GM19328 (cell line): ENCODE results near the gene TMEM196.
"Not testable (repeated sequence)": the region's sequence is repeated elsewhere in the genome, so short reads cannot be mapped to it uniquely, and the experiment has no call there.

ENCODE experiments used
- ATAC-seq: cut with Tn5 transposase; IDR thresholded peaks from one replicate; pipeline ENCODE4 v1.9.1; 2021; ENCODE audit warnings: mild to moderate bottlenecking, moderate library complexity; ENCODE audit not compliant: unreplicated experiment

TMEM196 gene

DNA sequence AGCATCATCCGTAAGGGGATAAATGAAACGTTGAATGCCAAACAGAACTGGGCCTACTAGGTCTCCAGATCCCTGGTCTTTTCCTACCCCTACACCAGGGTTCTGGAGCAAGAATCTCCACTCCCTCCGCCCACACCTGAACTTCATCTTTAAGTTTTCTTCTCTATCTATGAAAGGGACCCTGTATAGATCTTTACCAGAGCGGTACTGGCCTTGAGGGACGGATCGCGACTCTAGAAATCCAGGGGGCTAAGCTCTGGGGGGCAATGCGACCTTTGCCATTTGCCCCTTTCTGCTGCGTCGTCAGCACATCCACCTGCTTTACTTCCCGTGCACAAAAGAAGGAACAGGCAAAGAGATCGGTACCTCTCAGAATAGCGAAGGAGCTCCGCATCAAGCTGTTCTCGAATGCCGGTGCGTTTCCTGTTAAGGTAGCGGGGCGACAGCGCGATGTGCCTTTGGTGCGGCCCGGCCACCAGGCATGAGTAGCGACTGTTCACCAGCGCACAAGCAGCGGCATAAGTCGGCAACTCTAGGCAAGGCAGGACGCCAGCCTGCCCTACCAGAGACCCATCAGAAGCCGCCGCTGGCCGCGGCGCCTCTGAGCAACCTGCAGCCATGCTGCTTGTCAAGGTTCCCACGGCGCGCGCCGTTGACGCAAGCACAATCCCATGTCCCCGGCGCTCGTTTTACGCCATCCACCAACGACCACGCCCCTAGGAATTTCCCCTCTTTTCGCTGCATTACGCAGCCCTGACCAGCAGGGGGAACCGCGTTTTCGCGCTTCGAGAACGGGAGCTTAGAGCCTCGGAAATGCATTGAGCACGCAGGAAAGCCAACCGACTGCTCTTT lies 64.8 kb downstream of the TMEM196 start, which contains the start of gene POLR1F:
Gene POLR1F (minus strand): TSS at position 641 of the 852 bp plus-strand sequence. CDS start 21 bp downstream, at position 620.
- peak; percentile 98 for ATAC-seq

DNA sequence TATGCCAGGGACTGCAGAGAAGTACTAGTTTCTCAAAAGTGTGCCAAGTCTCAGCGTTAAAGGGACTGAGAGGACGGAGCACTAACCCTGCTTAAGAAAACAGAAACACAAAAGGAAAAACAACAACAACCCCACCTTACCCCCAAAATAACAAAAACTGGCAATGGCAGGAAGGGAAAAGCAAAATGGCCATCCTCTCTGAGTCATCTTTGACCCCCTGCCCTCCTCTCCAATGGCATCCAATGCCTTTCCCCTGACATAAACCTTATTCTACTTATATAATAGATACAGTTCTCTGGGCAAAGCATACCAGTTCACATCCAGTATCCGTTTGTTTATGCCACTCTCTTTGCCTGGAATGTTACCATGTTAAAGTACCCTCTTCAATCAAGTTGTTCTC lies 66.2 kb downstream of the TMEM196 start:
- ATAC-seq, result no peak

DNA sequence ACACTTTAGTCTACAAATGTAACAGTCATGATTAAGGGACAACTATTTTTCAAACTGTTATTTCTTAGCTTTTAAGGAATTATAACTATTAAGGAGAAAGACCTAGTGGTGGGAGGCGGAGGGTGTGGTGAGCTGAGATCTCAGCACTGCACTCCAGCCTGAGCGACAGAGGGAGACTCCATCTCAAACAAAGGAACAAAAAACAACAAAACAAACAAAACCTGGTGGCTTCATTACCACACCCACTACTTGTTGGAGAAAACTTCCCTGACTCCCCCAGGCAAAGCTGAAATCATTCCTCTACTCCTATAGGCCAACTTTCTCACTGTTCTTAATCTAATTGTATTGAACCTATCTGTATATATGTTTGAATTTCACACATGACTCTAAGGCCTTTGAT lies 67.8 kb downstream of the TMEM196 start:
- ATAC-seq, result no peak

DNA sequence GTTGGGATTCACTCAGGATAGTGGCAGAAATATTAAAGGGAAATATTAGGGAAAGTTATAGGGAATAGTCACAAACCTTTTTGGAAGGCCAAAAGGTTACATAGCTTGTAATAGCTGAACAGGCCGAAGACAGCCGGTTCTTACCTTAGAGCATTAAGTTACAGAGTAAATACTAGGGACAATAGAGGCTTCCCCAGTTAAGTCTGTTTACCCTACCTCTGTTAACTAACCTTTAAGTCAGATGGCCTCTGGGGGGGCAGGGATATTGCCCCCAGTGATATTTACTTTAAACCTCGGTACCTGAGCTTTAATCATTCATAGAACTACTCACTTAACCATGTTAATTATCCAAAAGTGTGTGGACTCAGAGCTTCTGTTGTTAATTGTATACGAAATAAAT lies 71.9 kb downstream of the TMEM196 start:
- no peak for ATAC-seq

DNA sequence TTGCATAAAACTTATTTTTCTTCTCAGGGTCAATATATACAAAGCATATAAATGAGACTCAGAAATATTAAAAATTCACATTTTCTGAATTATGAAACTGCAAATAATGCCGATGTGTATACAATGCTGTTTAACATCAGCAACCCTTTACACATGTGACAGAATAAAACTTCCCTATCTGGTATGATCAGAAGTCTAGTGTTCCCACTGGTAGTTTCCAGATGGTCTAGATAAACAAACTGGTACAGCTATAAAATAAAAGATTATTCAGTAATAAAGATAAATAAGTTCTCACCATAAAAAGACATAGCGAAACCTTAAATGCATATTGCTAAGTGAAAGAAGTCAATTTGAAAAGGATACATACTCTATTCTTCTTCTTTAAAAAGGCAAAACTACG lies 72.5 kb downstream of the TMEM196 start:
- no peak for ATAC-seq

DNA sequence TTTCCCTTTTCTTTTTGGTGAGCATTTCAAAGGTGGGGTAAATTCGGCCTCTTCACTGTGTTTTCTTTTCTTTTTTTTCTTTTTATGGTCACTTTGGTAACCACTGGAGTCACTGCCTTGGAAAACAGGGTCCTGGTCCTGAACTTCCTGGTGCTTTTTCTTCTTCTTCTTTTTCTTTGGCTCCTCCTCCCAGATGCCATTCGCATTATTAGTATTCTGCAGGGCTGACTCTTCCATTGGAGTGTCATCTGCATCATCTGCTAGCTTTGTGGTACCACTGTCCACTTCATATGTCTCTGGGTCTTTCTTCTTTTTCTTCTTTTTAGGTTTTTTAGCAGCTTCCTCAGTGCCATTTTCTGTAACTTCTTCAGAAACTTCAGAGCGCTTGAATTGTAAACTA lies 75.1 kb downstream of the TMEM196 start:
- no peak for ATAC-seq

DNA sequence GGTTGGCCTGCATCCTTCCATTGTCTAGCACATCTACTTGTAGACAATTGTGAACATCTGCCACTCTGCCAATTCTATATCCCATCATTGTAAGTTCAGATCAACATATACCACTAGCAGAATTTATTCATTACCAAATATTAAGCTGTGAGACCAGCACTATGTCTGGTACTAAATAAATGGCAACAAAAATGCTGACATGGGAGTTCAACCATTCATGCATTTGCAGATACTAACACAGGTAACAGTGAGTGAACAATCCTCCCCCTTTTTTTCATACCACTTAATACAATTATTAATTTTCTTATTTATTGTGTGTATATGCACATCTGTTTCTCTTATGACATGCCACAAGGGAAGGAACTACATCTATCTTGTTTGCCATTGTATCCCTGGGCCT lies 76.5 kb downstream of the TMEM196 start:
- no peak for ATAC-seq

DNA sequence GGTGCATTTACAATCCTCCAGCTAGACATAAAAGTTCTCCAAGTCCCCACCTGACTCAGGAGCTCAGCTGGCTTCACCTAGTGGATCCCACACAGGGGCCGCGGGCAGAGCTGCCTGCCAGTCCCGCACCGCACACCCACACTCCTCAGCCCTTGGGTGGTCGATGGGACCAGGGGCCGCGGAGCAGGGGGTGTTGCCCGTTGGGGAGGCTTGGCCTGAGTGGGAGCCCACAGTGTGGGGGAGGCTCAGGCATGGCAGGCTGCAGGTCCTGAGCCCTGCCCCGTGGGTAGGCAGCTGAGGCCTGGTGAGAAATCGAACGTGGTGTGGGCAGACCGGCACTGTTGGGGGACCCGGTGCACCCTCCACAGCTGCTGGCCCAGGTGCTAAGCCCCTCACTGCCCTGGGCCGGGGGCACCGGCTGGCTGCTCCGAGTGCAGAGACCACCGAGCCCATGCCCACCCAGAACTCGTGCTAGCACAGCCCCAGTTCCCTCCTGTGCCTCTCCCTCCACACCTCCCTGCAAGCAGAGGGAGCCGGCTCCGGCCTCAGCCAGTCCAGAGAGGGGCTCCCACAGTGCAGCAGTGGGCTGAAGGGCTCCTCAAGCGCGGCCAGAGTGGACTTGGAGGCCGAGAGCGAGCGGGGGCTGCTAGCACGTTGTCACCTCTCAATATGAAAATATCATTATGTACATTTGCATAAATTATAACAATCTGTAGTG lies 81.1 kb downstream of the TMEM196 start:
- ATAC-seq, result no peak

DNA sequence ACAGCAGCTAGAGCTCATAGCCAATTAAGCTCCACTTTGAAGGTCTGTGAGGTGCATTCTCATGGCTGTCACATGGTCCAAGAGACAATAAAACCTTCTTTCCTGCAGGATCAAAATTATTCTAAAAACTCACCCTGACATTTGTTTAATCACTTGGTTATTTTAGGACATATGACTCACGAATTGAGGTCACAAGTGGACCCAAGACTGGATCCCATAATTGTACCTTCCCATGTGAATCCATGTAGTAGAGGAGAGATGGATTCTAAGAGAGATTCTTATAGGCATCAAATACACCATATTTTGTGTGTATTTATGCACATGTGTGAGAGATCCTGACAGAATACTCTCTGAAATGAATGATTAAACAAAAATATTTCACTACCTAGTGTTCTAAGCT lies 82.7 kb downstream of the TMEM196 start:
- no peak for ATAC-seq

DNA sequence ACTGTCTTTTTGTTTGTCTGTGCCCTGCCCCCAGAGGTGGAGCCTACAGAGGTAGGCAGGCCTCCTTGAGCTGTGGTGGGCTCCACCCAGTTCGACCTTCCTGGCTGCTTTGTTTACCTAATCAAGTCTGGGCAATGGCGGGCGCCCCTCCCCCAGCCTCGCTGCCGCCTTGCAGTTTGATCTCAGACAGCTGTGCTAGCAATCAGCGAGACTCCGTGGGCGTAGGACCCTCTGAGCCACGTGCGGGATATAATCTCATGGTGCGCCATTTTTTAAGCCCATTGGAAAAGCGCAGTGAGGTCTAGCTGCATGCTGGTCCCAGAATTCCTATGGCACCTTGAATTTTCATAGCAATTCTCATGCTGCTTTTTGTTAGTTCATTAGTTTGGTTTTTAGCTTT lies 84.3 kb downstream of the TMEM196 start:
- not testable (repeated sequence) for ATAC-seq

DNA sequence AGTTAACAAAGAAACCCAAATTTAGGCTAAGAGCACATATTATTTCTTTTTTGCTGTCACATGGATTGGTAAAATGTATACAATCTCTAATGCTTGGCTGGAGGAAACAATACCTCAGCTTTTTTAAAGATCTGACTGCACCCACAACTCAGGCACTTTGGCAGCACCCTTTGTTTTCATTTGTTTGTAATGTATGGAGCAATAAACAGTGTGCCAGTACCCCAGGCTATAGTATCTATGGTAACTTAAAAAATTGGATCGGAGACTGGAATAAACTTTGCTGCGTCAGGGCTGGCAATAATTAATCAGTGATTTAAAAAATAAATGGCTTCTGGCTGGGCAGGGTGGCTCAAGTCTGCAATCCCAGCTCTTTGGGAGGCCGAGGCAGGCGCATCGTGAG lies 91.8 kb downstream of the TMEM196 start:
- ATAC-seq, result no peak

DNA sequence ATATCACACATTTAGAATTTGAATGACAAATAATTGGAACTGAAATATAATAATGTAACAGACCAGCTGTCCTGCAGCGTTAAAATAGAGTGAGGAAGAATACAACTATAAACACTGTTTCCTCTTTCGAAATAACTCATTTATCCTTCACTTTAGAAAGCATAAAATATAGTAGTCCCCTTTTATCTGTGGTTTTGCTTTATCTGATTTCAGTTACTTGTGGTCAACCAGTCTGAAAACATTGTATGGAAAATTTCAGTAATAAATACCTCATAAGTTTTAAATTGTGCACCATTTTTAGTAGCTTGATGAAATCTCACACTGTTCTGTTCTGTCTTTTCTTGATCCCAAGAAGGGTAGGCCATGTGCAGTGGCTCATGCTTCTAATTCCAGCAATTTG lies 96.2 kb downstream of the TMEM196 start:
- peak; percentile 88 for ATAC-seq

DNA sequence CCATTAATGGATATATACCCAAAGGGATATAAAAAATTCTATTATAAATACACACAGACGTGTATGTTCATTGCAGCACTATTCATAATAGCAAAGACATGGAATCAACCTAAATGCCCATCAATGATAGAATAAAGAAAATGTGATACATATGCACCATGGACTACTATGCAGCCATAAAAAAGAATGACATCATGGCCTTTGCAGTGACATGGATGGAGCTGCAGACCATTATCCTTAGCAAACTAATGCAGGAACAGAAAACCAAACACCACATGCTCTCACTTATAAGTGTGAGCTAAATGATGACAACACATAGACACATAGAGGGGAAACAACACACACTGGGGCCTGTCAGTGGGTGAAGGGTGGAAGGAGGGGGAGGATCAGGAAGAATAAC lies 97.6 kb downstream of the TMEM196 start:
- no peak for ATAC-seq

DNA sequence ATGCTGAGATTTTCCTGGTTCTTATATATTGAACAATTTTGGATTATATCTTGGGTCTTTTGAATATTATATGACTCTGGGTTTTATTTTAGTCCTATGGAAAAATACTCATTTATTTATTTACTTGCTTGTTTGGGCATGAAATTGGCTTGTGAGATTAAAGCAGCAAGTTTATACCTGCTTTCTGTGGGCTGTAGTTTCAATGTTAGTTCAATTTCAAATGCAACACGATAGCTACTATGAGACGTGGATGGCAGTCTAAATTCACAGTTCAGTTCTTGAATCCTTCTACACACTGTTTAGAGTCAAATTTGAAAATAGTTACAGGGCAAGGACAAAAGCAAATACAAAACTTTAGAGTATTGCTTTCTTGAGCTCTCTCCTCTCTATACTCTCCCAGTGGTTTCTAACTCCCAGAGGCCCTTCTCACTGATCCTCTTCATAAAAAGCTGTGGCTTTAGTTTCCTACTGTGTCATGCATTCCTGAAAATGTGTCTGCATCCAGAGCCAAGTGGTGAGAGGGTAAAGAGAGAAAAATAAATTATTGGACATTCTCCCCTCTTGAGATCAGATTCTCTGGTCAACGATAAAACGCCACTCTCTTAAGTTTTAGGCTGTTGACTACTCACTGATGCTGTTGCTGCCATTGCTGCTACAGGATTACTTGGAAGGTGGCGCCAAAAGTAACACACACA lies 99.0 kb downstream of the TMEM196 start:
- ATAC-seq, result no peak

DNA sequence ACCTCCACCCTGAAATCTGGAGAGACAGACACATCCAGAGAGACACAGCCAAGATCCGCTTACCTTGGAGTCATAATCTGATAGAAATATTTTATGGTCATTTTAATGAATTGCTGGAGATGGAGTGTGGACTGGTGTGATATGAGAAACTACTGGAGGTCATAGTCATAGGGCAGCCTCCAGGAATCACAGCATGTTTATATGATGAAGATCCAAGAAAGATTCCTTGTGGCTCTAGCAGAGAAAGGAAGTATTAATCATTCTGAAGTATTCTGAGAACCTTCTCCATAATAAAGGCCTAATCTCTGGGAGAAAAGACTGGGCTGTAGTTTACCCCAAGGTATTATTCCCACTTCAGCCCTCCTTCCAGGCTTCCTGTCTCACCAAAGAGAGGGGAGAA lies 102.6 kb downstream of the TMEM196 start:
- no peak for ATAC-seq
